ENCODE data around the gene PDE9A.

GRCh38 chr21:42779431-42779861 is 126.0 kb downstream of the PDE9A start:
- no peak for TF ChIP-seq ZNF384 (IDR thresholded peaks at IDR 0.05)
- TF ChIP-seq BHLHE40 (IDR thresholded peaks at IDR 0.05; ENCODE audit: borderline replicate concordance): no peak
- TF ChIP-seq ELF4 (IDR thresholded peaks at IDR 0.05): no peak
- TF ChIP-seq SUZ12 (IDR thresholded peaks at IDR 0.05): no peak
- TF ChIP-seq ARNT (IDR thresholded peaks at IDR 0.05): no peak
- TF ChIP-seq LEF1 (IDR thresholded peaks at IDR 0.05; ENCODE audit: borderline replicate concordance): no peak
